Endometrial microvascular endothelial cells (primary cell): ENCODE measurements around the gene DLL4. TPM values are rescaled to one million over a fixed set of nuclear protein-coding genes. Genes with fewer than 3 reads are reported as not detected.

Experiments
- in situ Hi-C: cut with HindIII; loops from 2 replicates; pipeline ENCODE4 v1.10.0; 2017; ENCODE audit warnings: low sequenced_read_pairs, low pct_unique_long_range_greater_than_20kb; ENCODE audit errors: inconsistent ontology term
- total RNA-seq: library from RNA; depleted of rRNA; stranded (reverse); fragments of >200 nt; gene quantifications from one replicate; pipeline ENCODE4 v1.2.3, GENCODE V29; 2015; ENCODE audit errors: inconsistent ontology term

Gene DLL4
- total RNA-seq, 1 donor from 2014 or later, result 9.0 TPM

DNA sequence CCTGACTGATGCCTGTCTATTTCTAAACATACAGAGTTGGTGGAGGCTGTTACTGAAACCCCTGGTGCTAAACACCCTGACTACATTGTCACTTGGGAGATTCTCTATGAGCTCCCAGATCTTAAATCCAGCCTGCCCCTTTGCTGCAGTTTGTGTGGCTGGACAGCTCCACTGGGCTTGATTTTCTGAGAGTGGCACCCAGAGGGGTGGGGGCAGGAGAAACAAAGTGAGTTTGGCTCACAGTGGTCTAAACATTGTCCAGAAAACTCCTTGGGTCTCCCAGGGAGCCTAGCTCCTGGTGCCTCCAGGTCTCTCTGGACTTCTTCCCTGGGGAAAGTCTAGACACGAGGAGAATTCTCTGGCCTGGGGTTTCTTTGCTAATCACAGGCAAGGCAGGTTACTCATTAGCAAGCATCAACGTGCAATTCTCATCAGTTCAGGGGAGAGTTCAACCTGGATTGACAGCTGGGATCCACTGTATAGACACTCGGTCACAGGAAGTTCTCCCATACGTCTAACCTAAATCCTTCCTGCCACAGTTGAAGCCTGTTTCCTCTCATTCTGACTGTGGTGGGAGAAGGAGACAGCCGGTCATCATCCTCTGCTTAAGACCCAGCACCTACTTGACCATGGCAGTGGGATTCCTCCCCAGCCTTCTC, 7.1 kb upstream of the DLL4 start:
- in situ Hi-C loops, result loop anchor here (25.0 kb wide), 1 partner anchor 90 kb away; no protein-coding TSS in a partner anchor

DNA sequence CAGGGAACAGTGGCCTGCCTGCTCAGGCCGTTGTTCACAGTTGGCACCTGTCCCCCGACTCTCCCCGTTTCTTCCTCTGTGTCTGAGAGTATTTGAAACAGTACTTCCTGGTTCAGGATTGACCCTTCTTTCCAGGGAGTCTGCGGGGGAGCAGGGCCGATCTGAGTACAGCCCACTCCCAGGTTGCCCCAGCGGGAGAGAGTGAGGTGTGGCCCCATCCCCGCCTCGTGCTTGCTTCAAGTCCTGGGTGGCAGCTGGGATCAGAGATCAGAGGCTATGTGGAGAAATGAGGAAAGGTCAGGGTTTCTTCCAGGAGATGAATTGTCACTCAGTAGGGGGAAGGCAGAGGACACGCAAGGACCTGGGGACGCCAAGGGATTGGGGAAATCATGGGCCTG, 6.5 kb upstream of the DLL4 start:
- in situ Hi-C loops, result loop anchor here (25.0 kb wide), 1 partner anchor 90 kb away; no protein-coding TSS in a partner anchor

DNA sequence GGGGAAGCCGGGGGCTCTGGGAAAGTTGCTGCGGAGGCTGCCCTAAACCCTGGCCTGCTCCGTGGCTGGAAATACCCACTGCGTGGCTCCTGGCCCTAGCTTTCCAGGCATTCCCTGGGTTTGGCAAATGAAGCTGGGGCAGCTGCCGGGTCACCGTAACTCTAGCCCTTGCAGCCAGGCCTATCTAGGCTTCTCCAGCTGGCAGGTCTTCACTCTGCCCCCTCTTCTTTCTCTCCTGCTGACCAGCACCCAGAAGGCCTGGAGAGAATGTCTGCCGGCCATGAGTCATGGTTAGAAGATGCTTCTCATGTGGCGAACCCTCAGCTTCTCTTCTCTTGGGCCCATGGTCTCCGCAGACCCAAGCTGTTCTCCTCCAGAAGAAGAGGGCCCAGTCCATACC, 5.6 kb upstream of the DLL4 start:
- in situ Hi-C loops, result loop anchor here (25.0 kb wide), 1 partner anchor 89 kb away; no protein-coding TSS in a partner anchor

- in situ Hi-C loops, result no loop called here
These were observed 3.7 kb upstream of the DLL4 start for GRCh38 chr15:40925495-40925862.

- in situ Hi-C loops, result no loop called here
These were observed 3.1 kb upstream of the DLL4 start for GRCh38 chr15:40925863-40926658.

DNA sequence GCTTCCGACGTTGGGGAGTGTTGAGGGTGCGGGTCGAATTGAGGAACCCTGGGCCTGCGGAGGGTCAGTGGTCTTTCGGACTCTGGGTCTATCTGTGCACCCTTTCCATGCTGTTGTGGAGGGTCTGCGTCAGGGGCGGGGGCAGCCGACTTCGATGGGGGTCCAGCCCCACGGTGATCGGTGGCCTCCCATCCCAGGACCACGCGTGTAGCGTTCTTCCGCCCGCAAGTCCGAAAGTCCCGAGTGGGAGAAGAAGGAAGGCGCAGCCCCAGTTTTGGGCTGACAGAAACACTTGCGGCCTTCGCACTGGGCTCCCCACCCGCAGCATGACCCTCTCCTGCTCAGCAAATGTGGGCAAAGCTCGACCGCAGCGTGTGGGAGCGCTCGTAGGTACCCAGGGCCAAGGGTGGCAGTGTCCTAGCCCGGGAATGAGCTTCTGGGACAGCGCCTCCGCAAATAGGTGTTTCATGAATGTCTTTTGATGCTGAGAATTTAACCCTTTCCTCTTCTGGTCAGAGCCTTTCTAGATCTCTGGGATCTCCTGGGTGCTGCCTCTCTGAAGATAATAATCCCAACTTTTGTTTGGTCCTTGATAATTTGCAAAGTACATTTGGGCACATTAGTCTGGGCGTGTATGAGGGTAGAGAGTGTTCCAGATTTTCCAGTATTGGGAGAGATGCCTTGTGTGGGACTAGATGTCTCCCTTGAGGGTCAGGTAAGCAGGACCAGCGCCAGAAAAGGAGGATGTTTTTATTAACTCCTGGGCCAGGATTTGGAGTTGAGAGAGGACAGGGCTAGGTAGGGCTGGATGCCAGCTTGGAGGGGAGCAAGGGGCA, 2.3 kb upstream of the DLL4 start:
- in situ Hi-C loops, result no loop called here

- in situ Hi-C loops, result no loop called here
These were observed 1.7 kb upstream of the DLL4 start for GRCh38 chr15:40927495-40927872.

GRCh38 chr15:40927873-40928806, 1.0 kb upstream of the DLL4 start:
- in situ Hi-C loops, result no loop called here

- in situ Hi-C loops, result no loop called here
These were observed 705 bp downstream of the DLL4 start for GRCh38 chr15:40929660-40930429.

DNA sequence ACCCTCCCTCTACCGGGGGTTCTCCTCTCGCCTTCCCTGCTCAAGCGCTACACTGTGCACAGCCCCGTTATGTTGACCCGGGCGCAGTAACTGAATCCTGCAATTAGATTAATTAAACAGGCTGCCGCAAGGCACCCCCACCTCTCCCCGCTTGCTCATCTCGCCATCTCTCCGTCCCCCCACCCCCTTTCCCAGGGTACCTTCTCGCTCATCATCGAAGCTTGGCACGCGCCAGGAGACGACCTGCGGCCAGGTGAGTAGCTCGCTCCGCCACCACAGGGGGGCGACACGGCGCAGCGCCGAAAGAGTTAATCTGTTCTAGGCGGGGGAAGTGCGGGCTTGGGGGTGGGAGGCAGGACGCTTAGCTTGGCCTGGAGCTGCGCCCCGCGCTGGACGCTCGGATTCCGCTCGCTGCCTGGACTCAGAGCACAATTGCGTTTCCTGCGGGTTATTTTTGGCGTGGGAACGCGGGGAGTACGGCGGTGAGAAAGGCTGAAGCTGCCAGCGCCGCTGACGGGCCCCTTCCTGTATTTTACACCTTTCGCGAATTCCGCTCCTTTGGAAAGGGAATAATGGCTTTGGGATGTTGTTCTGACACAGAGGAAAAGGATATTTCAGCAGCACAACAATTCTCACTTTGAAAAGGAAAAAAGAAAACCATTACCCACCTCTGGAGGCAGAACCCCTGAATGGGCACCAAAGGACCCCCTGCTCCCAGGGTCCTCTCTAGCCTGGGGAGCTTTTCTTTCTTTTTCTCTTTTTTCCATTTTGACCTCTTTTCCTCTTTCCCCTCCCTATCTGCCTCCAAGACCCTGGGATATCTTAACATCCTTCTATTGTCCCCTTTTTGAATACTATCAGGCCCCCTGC, 1.5 kb downstream of the DLL4 start:
- in situ Hi-C loops, result no loop called here

DNA sequence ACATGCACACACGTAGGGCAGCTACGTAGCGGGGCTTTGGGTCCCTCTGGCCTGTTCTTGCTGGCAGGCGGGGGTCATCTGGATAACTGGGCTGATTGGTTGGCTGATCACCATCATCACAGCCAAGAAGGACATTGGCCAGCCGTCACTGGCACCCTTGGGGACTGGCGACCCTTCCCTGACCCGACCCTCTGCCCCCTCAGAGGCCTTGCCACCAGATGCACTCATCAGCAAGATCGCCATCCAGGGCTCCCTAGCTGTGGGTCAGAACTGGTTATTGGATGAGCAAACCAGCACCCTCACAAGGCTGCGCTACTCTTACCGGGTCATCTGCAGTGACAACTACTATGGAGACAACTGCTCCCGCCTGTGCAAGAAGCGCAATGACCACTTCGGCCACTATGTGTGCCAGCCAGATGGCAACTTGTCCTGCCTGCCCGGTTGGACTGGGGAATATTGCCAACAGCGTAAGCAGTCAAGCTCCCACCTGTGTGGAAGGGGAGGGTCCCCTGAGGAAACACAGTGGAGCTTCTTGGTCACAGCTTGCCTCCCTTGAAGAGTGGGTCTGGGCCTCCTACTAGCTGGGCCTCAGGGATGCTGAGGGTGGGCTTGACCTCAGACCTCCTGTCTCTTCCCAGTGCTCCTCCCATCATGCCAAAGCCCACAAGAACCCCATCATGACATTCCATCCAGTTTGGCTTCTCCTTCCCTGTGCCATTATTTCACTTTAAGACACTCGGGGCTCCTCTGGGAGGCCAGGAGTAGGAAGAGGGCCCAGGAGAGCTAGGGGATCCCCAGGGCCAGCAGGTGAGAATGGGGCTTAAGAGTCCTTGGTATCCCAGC, 2.4 kb downstream of the DLL4 start:
- in situ Hi-C loops, result no loop called here

GRCh38 chr15:40932156-40932555, 3.0 kb downstream of the DLL4 start:
- in situ Hi-C loops, result no loop called here

DNA sequence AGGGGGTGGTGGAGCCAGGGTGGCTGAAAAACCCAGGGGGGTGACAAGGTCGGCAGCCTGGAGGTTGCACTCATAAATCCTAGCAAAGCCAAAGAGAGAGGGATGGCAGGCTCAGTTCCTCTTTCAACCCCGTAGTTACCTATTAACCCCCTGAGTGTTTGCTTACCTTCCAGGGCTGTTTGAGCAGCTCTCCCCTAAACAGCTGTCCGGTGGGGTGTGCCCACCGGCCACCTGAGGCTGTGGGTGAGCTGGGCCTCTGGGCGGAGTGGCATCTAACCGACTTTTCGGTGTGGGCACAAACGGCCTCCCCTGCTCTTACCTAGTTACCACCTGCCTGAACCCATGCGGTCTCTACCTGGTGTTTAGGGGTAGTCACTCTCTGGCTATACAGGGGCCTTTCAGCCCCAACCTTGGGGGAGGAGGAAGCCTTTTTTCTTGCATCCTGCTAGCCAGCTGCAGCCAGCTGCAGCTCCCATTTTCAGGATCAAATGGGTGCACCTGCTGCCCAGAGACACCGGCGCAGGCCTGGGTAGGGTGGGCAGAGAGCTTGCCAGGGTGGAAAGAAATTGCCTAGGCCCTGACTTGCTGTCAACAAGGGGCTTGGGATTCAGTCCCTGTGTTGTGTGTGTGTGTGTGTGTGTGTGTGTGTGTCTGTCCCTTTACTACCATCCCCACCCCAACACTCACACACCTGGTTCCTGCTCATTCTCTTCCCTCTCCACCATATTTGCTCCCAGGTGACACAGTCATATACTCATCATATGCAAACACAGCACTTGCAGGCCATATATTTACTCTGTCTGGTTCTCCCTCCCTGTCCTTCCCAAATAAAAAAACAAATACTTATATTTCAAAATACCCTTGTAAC, 3.7 kb downstream of the DLL4 start:
- in situ Hi-C loops, result no loop called here

DNA sequence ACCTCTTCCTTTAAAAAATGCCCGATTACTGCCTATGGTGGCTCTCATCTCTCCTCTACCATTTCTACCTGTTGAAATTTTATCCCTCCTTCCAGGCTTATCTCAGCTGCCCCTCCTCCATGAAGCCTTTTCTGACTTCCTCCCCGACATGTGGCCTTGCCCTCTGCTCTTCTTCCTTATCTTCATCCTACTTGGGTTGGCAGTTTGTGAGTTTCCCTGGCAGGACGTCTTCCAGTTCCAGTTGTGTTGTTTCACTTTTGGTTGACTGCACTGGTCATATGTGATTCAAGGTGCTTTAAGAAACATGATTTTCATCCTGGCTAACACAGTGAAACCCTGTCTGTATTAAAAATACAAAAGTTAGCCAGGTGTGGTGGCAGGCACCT, 4.4 kb downstream of the DLL4 start:
- in situ Hi-C loops, result no loop called here

DNA sequence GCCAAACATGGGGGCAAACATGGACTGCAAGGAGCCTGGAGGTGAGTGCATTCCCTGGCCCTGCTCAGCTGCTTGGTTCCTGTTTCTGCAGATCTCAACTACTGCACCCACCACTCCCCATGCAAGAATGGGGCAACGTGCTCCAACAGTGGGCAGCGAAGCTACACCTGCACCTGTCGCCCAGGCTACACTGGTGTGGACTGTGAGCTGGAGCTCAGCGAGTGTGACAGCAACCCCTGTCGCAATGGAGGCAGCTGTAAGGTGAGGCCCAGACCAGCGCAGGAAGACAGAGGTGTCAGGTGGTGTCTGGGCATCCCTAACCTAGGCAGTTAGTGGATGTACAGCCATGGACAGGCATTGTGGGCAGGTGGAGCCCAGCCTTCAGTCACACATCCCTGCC, 5.3 kb downstream of the DLL4 start:
- in situ Hi-C loops, result no loop called here
